GM21825 (cell line): Measurements from ENCODE around the gene WWP2.
"Not testable (repeated sequence)": the region's sequence is repeated elsewhere in the genome, so short reads cannot be mapped to it uniquely, and the experiment has no call there.

Source experiments
- ATAC-seq: cut with Tn5 transposase; IDR thresholded peaks from one replicate; pipeline ENCODE4 v1.9.1; 2021; ENCODE audit warnings: mild to moderate bottlenecking, moderate library complexity; ENCODE audit not compliant: unreplicated experiment

The WWP2 gene

GRCh38 chr16:69761983-69762813, at the start of gene WWP2:
WWP2 (plus strand) TSS chr16:69762332; CDS start chr16:69787011, 24,679 bp downstream.
- ATAC-seq: peak; percentile 79

GRCh38 chr16:69712914-69713581, 49.1 kb upstream of the WWP2 start:
- ATAC-seq: no peak

GRCh38 chr16:69717066-69717465, 45.1 kb upstream of the WWP2 start:
- no peak for ATAC-seq

GRCh38 chr16:69718111-69718764, 43.9 kb upstream of the WWP2 start:
- ATAC-seq: no peak

- no peak for ATAC-seq
These were observed 41.2 kb upstream of the WWP2 start for GRCh38 chr16:69720822-69721430.

GRCh38 chr16:69721441-69721957, 40.6 kb upstream of the WWP2 start:
- no peak for ATAC-seq

- ATAC-seq: no peak
These were observed 37.7 kb upstream of the WWP2 start for GRCh38 chr16:69724414-69724873.

GRCh38 chr16:69724981-69725479, 37.1 kb upstream of the WWP2 start:
- no peak for ATAC-seq

GRCh38 chr16:69725480-69726312, 36.4 kb upstream of the WWP2 start:
- no peak for ATAC-seq

- peak; percentile 99 for ATAC-seq
These were observed 35.6 kb upstream of the WWP2 start, which contains the start of gene NQO1 for GRCh38 chr16:69726313-69727060. NQO1 (minus strand) TSS chr16:69726560; CDS start chr16:69726439, 121 bp downstream.

GRCh38 chr16:69727916-69728270, 34.2 kb upstream of the WWP2 start:
- ATAC-seq: no peak

GRCh38 chr16:69729030-69729429, 33.1 kb upstream of the WWP2 start:
- not testable (repeated sequence) for ATAC-seq

- not testable (repeated sequence) for ATAC-seq
These were observed 30.9 kb upstream of the WWP2 start for GRCh38 chr16:69731280-69731679.

- no peak for ATAC-seq
These were observed 30.0 kb upstream of the WWP2 start for GRCh38 chr16:69732101-69732500.

GRCh38 chr16:69741519-69741918, 20.6 kb upstream of the WWP2 start:
- no peak for ATAC-seq

- no peak for ATAC-seq
These were observed 19.9 kb upstream of the WWP2 start for GRCh38 chr16:69741951-69742904.

GRCh38 chr16:69744363-69745231, 17.5 kb upstream of the WWP2 start:
- ATAC-seq: no peak
